Dermis microvascular lymphatic vessel endothelial cell (primary cell): ENCODE data around the gene RAB40B. TPM values are rescaled to one million over a fixed set of nuclear protein-coding genes. Genes with fewer than 3 reads are reported as not detected.
"Not testable (repeated sequence)": the region's sequence is repeated elsewhere in the genome, so short reads cannot be mapped to it uniquely, and the experiment has no call there.

ENCODE experiments used
- DNase-seq, 2 donors: peaks; one replicate each; pipeline versions ENCODE4 v3.0.0 to v3.0.0-alpha.2; 2010; ENCODE audit warnings: low read depth in 2 of 2
- total RNA-seq: library from RNA; depleted of rRNA; stranded (reverse); fragments of >200 nt; gene quantifications from 2 replicates; pipeline ENCODE4 v1.2.1, GENCODE V29; 2014

The RAB40B gene
- total RNA-seq: 4.6 and 7.3 TPM in 2 replicates

GRCh38 chr17:82698065-82698973 lies at the start of gene RAB40B:
RAB40B (minus strand) TSS chr17:82698698; CDS start chr17:82698596, 102 bp downstream.
- peak; percentile 97 to 99 for DNase-seq

GRCh38 chr17:82745524-82745923 lies 47.0 kb upstream of the RAB40B start:
- no peak for DNase-seq

GRCh38 chr17:82744736-82745135 lies 46.2 kb upstream of the RAB40B start:
- not testable (repeated sequence) for DNase-seq

- DNase-seq: no peak
Observed at GRCh38 chr17:82743344-82744219, 45.1 kb upstream of the RAB40B start.

GRCh38 chr17:82740906-82741759 lies 42.6 kb upstream of the RAB40B start:
- no peak for DNase-seq

GRCh38 chr17:82737967-82738877 lies 39.7 kb upstream of the RAB40B start:
- DNase-seq: no peak

GRCh38 chr17:82736511-82737185 lies 38.1 kb upstream of the RAB40B start:
- DNase-seq: no peak

- DNase-seq: peak; percentile 34 to 69
Observed at GRCh38 chr17:82734987-82735866, 36.7 kb upstream of the RAB40B start, which contains the start of gene FN3K. FN3K (plus strand) TSS chr17:82735615; CDS start chr17:82735637, 22 bp downstream.

- no peak for DNase-seq
Observed at GRCh38 chr17:82732118-82732743, 33.7 kb upstream of the RAB40B start.

- DNase-seq: no peak
Observed at GRCh38 chr17:82729479-82730260, 31.2 kb upstream of the RAB40B start.

GRCh38 chr17:82726427-82726826 lies 27.9 kb upstream of the RAB40B start:
- DNase-seq: no peak

GRCh38 chr17:82723169-82723807 lies 24.8 kb upstream of the RAB40B start:
- no peak for DNase-seq

- no peak for DNase-seq
Observed at GRCh38 chr17:82722341-82723013, 24.0 kb upstream of the RAB40B start.

- DNase-seq: no peak
Observed at GRCh38 chr17:82720204-82720603, 21.7 kb upstream of the RAB40B start.

- DNase-seq: no peak
Observed at GRCh38 chr17:82718986-82719685, 20.6 kb upstream of the RAB40B start.
